ENCODE measurements around the gene CTSO.

DNA sequence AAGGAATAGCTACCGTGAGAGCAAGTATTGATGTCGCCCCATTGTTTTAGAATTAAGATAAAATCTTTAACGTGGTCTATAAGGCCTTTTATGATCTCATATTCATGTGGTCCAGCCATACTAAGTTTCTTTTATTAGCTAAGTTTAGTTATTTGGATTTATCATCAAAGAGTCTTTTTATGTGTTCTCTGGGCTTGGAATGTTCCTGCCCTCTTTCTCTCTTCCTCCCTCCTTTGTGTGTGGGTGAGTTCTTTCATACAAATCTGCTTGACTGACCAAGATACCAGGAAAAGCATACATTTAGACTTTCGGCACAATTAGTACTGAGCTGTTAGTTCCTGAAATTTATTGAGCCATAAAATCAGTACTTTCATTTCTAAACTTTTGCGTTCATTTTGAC is 38.9 kb downstream of the CTSO start:
- TF ChIP-seq, protein P1, sequence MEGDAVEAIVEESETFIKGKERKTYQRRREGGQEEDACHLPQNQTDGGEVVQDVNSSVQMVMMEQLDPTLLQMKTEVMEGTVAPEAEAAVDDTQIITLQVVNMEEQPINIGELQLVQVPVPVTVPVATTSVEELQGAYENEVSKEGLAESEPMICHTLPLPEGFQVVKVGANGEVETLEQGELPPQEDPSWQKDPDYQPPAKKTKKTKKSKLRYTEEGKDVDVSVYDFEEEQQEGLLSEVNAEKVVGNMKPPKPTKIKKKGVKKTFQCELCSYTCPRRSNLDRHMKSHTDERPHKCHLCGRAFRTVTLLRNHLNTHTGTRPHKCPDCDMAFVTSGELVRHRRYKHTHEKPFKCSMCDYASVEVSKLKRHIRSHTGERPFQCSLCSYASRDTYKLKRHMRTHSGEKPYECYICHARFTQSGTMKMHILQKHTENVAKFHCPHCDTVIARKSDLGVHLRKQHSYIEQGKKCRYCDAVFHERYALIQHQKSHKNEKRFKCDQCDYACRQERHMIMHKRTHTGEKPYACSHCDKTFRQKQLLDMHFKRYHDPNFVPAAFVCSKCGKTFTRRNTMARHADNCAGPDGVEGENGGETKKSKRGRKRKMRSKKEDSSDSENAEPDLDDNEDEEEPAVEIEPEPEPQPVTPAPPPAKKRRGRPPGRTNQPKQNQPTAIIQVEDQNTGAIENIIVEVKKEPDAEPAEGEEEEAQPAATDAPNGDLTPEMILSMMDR (conservative IDR thresholded peaks at IDR 0.05): no peak
- TF ChIP-seq EZH2 (IDR thresholded peaks at IDR 0.05; ENCODE audit: low read depth): no peak

Measured in PC-9 (cell line).